NT2/D1 (cell line): ENCODE results near the gene UGT1A3.

Experiments
- YY1 ChIP-seq: IDR thresholded peaks from 2 replicates; pipeline ENCODE4 v1.6.1; 2011; ENCODE audit not compliant: insufficient read length, insufficient read depth
- ZNF274 ChIP-seq: IDR thresholded peaks from 2 replicates; pipeline ENCODE4 v1.6.1; 2011; ENCODE audit warnings: mild to moderate bottlenecking, low read depth, low read length

GRCh38 chr2:233779722-233780121 lies 50.9 kb downstream of the UGT1A3 start:
- TF ChIP-seq YY1 (no peak), ZNF274 (no peak)
